Measurements from ENCODE around the gene TAL1. TPM values are rescaled to one million over a fixed set of nuclear protein-coding genes. Genes with fewer than 3 reads are reported as not detected.

TAL1 gene
- total and polyA plus RNA-seq, 2 of the 8 experiments (the other 6 are each of a cell fraction or from before 2014, with no cell fraction given): 0.09 to 0.15 TPM

DNA sequence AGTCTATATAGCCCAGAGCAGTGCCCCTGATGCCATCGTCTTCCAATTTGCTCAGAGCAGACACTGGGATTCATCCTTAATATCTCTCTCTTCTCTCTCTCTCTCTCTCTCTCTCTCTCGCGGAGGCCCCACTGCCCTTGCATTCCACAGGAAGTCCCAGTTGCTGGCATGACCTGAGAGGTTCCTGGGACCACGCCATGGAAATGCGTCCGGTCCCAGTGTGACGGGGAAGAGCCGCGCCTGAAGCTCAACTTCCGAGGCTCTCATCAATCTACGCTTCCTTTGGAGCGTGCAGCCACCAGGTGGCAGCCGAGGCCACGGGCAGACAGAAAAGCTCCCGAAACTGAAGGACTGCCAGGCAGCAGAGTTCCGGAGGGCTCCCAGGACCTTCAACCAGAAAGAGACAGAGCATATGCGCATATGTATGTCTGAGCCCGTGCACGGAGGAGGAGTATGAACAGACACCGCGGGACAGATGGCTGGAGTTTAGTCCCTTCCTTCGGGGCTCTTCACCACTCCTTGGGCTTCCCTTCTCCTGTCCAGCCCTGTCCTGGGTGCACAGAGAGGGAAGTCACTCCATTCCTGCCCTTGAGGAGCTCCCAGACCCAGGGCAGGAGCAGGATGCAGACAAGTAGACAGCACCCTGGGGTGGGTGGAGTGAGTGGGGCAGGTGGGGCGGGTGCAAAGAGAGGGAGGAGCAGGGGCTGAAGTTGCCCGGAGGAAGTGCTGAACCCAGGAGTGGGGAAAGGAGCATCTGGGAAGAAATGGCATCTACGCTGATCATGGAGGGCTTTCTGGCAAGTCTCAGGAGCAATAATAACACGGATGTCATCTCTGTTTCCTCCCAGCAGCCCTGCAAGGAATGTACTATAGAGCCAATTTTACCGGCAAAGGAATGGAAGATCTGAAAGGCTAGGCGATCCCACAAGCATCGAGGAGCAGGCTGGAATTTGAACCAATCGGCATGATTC is 52.7 kb downstream of the TAL1 start (continued):
- peak; percentile 21; the same call in 1 of the 2 replicates for TF ChIP-seq BACH1 (IDR thresholded peaks at IDR 0.05; ENCODE audit: low read length)

Measured in H1 (cell line).